Sigmoid colon (tissue), 4 donors: ENCODE measurements around the gene SLC2A4.

Source experiments
- CTCF ChIP-seq, 4 experiments: fragments of 450-650 bp in 3 of 4; fragments of 200-600 bp in 1 of 4; IDR thresholded peaks; one replicate each; pipeline ENCODE4 v1.5.1; 2016 to 2019; ENCODE audit warnings: antibody characterized with exemption in 4 of 4, mild to moderate bottlenecking in 3 of 4, moderate library complexity in 2 of 4
- POLR2A ChIP-seq, 2 donors: fragments of 450-650 bp; IDR thresholded peaks; one replicate each; pipeline ENCODE4 v1.6.1; 2016; ENCODE audit warnings: antibody characterized with exemption in 2 of 2, mild to moderate bottlenecking in 2 of 2, moderate library complexity in 2 of 2
- POLR2AphosphoS5 ChIP-seq, 4 donors: sonication (generic); formaldehyde crosslinking; IDR thresholded peaks; one replicate each; pipeline ENCODE4 v1.6.1; 2017; ENCODE audit warnings: antibody characterized with exemption in 4 of 4

- TF ChIP-seq CTCF (IDR thresholded peaks at IDR 0.05) (no peak), POLR2A (IDR thresholded peaks at IDR 0.05) (peak; percentile 51 to 69), POLR2AphosphoS5 (IDR thresholded peaks at IDR 0.05) (peak; percentile 62 to 91 (median 88))
These were observed 47.2 kb upstream of the SLC2A4 start, which contains the start of gene DVL2 for GRCh38 chr17:7234083-7234951.
